ENCODE data around the gene SLC51A. TPM values are rescaled to one million over a fixed set of nuclear protein-coding genes. Genes with fewer than 3 reads are reported as not detected.

Gene SLC51A
- total RNA-seq, 4 donors from 2014 or later, result not detected

DNA sequence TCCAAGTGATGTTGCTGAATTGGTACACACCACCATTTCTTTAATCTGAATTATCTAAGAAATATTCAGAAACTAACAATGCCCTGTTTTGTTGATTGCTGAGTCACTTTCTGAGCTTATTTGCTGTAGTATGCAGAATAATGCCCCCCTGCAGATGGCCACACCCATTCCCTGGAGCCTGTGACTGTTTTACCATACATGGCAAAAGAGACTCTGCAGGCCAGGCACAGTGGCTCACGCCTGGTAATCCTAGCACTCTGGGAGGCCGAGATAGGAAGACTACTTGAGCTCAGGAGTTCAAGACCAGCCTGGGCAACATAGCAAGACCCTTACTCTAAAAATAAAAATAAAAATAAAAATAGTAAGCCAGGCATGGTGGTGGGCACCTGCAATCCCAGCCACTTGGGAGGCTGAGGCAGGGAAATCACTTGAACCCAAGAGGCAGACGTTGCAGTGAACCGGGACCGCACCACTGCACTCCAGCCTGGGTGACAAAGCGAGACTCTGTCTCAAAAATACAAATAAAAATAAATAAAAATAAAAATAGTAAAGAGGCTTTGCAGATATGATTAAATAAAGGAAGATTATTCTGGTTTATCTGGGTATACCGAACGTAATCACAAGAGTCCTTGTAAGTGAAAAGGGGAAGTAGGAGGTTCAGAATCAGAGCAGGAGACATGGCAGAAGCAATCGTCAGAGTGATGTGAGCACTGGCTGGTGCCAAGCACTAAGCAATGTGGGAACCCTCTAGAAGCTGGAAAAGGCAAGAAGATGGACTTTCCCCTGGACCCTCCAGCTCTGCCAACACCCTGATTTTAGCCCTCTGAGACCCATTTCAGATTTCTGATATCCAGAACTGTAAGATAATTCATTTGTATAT is 52.2 kb downstream of the SLC51A start:
- TF ChIP-seq, protein P1, sequence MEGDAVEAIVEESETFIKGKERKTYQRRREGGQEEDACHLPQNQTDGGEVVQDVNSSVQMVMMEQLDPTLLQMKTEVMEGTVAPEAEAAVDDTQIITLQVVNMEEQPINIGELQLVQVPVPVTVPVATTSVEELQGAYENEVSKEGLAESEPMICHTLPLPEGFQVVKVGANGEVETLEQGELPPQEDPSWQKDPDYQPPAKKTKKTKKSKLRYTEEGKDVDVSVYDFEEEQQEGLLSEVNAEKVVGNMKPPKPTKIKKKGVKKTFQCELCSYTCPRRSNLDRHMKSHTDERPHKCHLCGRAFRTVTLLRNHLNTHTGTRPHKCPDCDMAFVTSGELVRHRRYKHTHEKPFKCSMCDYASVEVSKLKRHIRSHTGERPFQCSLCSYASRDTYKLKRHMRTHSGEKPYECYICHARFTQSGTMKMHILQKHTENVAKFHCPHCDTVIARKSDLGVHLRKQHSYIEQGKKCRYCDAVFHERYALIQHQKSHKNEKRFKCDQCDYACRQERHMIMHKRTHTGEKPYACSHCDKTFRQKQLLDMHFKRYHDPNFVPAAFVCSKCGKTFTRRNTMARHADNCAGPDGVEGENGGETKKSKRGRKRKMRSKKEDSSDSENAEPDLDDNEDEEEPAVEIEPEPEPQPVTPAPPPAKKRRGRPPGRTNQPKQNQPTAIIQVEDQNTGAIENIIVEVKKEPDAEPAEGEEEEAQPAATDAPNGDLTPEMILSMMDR (IDR thresholded peaks at IDR 0.05; ENCODE audit: low read depth), result no peak

DNA sequence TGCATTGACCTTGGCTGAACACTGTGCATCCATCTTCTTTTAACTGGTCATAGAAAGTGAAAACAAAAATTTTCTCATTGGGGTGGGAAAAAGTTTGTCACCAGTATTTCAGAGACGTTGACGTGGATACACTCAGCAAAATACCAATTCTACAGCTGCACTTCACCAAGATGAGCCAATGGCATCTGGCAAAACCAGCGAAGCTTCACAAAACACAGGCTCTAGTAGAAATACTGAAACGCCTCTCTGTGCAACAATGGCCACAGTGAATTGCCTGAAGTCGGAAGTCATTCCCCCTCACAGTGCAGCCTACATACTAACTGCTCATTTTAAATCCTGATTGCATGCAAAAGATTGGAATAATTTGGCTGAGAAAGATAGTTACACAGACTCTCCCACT is 54.2 kb downstream of the SLC51A start:
- TF ChIP-seq, protein P1 (IDR thresholded peaks at IDR 0.05; ENCODE audit: low read depth), result no peak

DNA sequence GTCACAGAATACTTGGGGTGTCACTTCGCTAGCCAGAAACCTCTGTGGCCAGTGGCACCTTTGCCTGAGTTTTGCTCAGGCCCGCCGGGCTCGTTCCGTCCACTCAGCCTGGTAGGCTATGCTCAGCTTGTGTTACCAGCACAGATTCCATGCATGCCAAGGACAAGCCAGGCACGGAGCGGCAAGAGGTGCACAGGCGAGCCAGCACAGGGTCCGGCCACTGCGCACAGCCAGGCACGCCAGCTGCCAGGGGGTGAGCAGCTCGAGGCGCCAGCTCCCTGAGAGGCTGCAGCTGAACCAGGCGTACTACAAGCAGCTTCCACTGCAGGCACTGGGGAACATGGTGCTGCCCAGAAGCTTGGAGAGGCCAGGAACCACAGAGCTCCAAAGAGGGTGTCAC is 56.5 kb downstream of the SLC51A start:
- TF ChIP-seq, protein P1 (IDR thresholded peaks at IDR 0.05; ENCODE audit: low read depth), result no peak

DNA sequence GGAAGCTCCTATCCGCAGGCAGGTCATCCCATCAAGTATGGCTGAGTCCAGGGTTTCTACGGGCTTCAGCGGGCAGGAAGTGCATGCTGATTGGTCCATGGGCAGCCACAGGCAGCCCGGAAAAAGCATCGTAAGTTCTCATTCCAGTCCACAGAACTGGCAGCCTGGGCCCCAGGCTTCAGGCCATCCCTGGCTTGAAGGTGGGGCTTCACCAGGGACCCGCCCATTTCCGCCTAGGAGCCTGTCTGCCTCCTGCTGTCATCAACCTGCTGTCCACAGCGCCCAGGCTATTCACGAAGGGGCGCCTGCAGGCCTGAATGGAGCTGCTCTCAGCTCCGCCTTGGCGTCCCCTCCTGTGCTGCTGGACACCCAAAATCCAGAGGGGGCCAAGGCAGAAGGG is 57.3 kb downstream of the SLC51A start:
- TF ChIP-seq, protein P1 (IDR thresholded peaks at IDR 0.05; ENCODE audit: low read depth), result no peak

DNA sequence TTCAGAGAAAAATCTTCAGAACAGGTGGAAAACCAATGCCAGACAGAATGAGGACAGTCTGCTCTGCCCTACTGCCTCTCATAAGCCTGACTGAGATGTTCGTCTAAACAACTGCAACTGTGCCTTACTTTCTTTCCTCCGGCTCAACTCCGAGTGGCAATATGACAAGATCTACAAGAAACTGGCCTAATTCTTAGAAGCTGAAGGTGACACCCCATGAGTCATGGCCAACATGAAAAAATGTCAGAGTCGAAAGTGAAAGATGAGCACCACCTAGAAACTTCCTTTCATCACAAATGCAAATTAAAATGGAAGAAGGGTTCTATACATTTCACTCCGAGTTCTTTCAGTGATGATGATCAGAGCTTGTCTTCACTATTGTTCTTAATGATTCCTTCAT is 58.3 kb downstream of the SLC51A start:
- TF ChIP-seq, protein P1 (IDR thresholded peaks at IDR 0.05; ENCODE audit: low read depth), result no peak

DNA sequence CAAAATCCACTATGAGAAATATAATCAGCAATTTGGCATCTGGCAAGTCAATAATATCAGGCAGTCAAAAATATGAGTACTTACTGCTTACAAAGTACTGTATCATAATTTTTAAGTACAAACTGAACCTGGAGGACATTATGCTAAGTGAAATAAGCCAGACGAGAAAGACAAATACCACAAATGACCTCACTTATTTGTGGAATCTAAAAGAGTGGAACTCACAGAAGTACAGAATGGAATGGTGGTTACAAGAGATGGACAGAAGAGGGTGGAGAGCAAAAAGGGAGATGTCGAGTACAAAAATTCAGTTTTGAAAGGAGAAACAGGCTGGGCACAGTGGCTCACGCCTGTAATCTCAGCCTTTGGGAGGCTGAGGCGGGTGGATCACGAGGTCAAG is 58.8 kb downstream of the SLC51A start:
- TF ChIP-seq, protein P1 (IDR thresholded peaks at IDR 0.05; ENCODE audit: low read depth), result no peak

DNA sequence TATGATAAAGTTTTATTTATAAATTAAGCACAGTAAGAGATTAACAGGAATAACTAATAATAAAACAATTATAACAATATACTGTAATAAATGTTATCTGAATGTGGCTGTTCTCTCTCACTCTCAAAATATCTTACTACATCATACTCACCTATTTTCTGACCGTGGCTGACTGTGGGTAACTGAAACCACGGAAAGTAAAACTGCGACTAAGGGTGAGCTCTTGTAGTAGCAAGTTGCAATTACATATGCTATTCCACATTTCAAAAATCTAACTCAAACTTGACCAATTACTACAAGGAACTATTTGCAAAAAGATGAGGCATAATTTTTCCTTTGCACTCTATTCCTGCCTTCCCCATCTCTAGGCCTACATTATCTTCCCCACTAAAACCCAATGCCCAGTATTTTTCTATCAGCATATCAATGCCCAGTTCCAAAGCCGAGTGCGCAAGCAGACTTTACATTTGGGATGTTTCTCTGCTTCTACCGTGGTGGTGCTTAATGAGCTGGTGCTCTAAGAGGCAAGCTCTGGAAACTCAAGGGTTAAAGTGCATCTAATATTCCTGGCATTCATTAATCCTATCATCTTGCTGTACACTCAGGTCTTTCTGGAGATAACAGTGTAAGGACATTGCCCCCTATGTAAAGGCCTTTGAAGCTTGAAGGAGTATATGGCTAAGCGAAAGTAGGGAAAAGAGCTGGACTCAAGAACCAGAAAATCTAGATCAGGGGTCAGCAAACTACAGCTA is 64.5 kb downstream of the SLC51A start:
- TF ChIP-seq, protein P1 (IDR thresholded peaks at IDR 0.05; ENCODE audit: low read depth), result no peak
